Neuronal stem cell (in vitro differentiated cells): ENCODE data around the gene METTL16.
"Not testable (repeated sequence)": the region's sequence is repeated elsewhere in the genome, so short reads cannot be mapped to it uniquely, and the experiment has no call there.

Experiments used
- DNase-seq: peaks from one replicate; pipeline ENCODE4 v3.0.0-alpha.2; 2013; ENCODE audit warnings: low spot score
- H2AFZ ChIP-seq: one replicate; pipeline ENCODE4 v1.6.1; 2013; ENCODE audit warnings: mild to moderate bottlenecking, low read length, inconsistent platforms
- H2AK5ac ChIP-seq: 2 replicates; pipeline ENCODE4 v1.6.1; 2013; ENCODE audit warnings: low read depth, mild to moderate bottlenecking, inconsistent platforms, low read length, moderate library complexity, mixed read lengths
- H2BK120ac ChIP-seq: 2 replicates; pipeline ENCODE4 v1.6.1; 2013; ENCODE audit warnings: low read depth, mild to moderate bottlenecking, inconsistent platforms, low read length, moderate library complexity, mixed read lengths
- H2BK12ac ChIP-seq: one replicate; pipeline ENCODE4 v1.6.1; 2013; ENCODE audit warnings: low read length, inconsistent platforms
- H2BK15ac ChIP-seq: 2 replicates; pipeline ENCODE4 v1.6.1; 2013; ENCODE audit warnings: mild to moderate bottlenecking, low read length, inconsistent platforms, mixed read lengths
- H2BK5ac ChIP-seq: one replicate; pipeline ENCODE4 v1.6.1; 2013; ENCODE audit warnings: inconsistent platforms, mild to moderate bottlenecking, low read length, moderate library complexity
- H3K14ac ChIP-seq: one replicate; pipeline ENCODE4 v1.6.1; 2013; ENCODE audit warnings: low read length, inconsistent platforms
- H3K18ac ChIP-seq: 2 replicates; pipeline ENCODE4 v1.6.1; 2013; ENCODE audit warnings: low read length, inconsistent platforms
- H3K23ac ChIP-seq: 2 replicates; pipeline ENCODE4 v1.6.1; 2013; ENCODE audit warnings: low read depth, mild to moderate bottlenecking, mixed read lengths, low read length, inconsistent platforms; ENCODE audit not compliant: poor library complexity
- H3K27ac ChIP-seq: replicated peaks from 3 replicates; pipeline ENCODE4 v1.5.1; 2013; ENCODE audit warnings: low read length, inconsistent platforms
- H3K27me3 ChIP-seq, 3 experiments: 2 replicates each; pipeline ENCODE4 v1.6.1; 2013; ENCODE audit warnings: low read length in 3 of 3, mild to moderate bottlenecking in 2 of 3, inconsistent platforms in 1 of 3, low read depth in 1 of 3, mixed read lengths in 1 of 3, moderate library complexity in 1 of 3; ENCODE audit not compliant: control insufficient read depth in 3 of 3, insufficient read depth in 3 of 3
- H3K36me3 ChIP-seq, 2 donors: replicated peaks in 1 of 2; 2 replicates each; pipeline ENCODE4 v1.6.1; 2013; ENCODE audit warnings: low read length in 2 of 2; ENCODE audit not compliant: control insufficient read depth in 2 of 2, insufficient read depth in 2 of 2
- H3K4ac ChIP-seq: 2 replicates; pipeline ENCODE4 v1.6.1; 2013; ENCODE audit warnings: inconsistent platforms, mild to moderate bottlenecking, low read length, moderate library complexity
- H3K4me1 ChIP-seq, 2 donors: 1 replicate in 1 of 2; 2 replicates in 1 of 2; pipeline ENCODE4 v1.6.1; 2013; ENCODE audit warnings: low read length in 2 of 2, low read depth in 1 of 2; ENCODE audit not compliant: control insufficient read depth in 2 of 2, insufficient read depth in 1 of 2
- H3K4me2 ChIP-seq: one replicate; pipeline ENCODE4 v1.6.1; 2013; ENCODE audit warnings: mild to moderate bottlenecking, low read length, inconsistent platforms; ENCODE audit not compliant: insufficient read depth, poor library complexity, severe bottlenecking
- H3K4me3 ChIP-seq, 2 donors: 2 replicates each; pipeline ENCODE4 v1.5.1; 2013; ENCODE audit warnings: low read length in 2 of 2, mild to moderate bottlenecking in 2 of 2, inconsistent platforms in 1 of 2, moderate library complexity in 1 of 2
- H3K79me1 ChIP-seq: one replicate; pipeline ENCODE4 v1.6.1; 2013; ENCODE audit warnings: low read depth, mild to moderate bottlenecking, inconsistent platforms, low read length, moderate library complexity
- H3K9ac ChIP-seq: one replicate; pipeline ENCODE4 v1.6.1; 2013; ENCODE audit warnings: mild to moderate bottlenecking, low read depth, low read length, inconsistent platforms; ENCODE audit not compliant: poor library complexity
- H3K9me3 ChIP-seq, 2 donors: replicated peaks in 1 of 2; 2 replicates each; pipeline versions ENCODE3 to v1.6.1; 2013; ENCODE audit warnings: low read length in 2 of 2, mild to moderate bottlenecking in 2 of 2, inconsistent platforms in 1 of 2, low read depth in 1 of 2, mixed read lengths in 1 of 2, moderate library complexity in 1 of 2; ENCODE audit not compliant: control insufficient read depth in 2 of 2, insufficient read depth in 1 of 2
- H4K8ac ChIP-seq: one replicate; pipeline ENCODE4 v1.6.1; 2013; ENCODE audit warnings: low read depth, mild to moderate bottlenecking, inconsistent platforms, low read length, moderate library complexity
- H4K91ac ChIP-seq: one replicate; pipeline ENCODE4 v1.6.1; 2013; ENCODE audit warnings: low read length, low read depth, mild to moderate bottlenecking, inconsistent platforms; ENCODE audit not compliant: poor library complexity
- WGBS, 2 donors: extraction: QIAGEN DNeasy Blood & Tissue Kit; methylation state at CpG; one replicate each; pipeline ENCODE4 v1.1.7; 2013; ENCODE audit warnings: missing lambda C conversion rate in 2 of 2, mixed read lengths in 1 of 2; ENCODE audit not compliant: insufficient read length in 2 of 2, insufficient replicate concordance in 1 of 2; ENCODE audit errors: extremely low coverage in 2 of 2; 5-methylcytosine and 5-hydroxymethylcytosine counted together

Gene METTL16

DNA sequence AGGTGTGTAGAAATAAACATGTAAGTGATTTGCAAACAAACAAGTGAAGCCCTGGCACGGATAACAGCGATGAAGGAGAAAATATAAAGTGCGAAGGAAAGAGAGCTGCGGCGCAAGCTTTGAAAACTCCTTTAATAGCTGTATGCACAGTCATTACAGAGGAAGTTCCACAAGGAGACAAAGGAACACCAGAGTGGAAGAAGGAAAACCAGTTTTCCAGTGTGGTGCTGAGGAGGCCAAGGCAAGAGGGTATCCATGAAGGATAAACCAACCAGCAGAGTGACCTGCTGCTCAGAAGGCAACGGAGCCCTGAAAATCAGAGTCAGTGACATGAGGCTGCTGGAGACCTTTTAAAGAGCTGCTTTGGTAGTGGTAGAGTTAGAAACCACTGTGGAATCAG lies 24.4 kb downstream of the METTL16 start:
- H3K4me1 ChIP-seq: peaks cover 9% of the 10 kb centered on the region in 2 donors
- no peak overlapping the region for H2BK12ac ChIP-seq
- no peak for DNase-seq
- no peak overlapping the region for H2AK5ac ChIP-seq
- peaks cover 2 to 9% of the 10 kb centered on the region in 2 donors for H3K36me3 ChIP-seq
- no peak overlapping the region for H2AFZ ChIP-seq
- no peaks in the 10 kb centered on the region for H3K9me3 ChIP-seq
- H3K79me1 ChIP-seq: peaks cover 4% of the 10 kb centered on the region
- H2BK5ac ChIP-seq: no peak overlapping the region
- no peak overlapping the region for H3K18ac ChIP-seq
- H4K91ac ChIP-seq: no peak overlapping the region
- no peak overlapping the region for H2BK15ac ChIP-seq
- H3K4me2 ChIP-seq: no peak overlapping the region
- H3K4ac ChIP-seq: no peak overlapping the region
- H3K4me3 ChIP-seq: no peak overlapping the region
- H3K23ac ChIP-seq: no peak overlapping the region
- H3K9ac ChIP-seq: no peak overlapping the region
- H4K8ac ChIP-seq: no peak overlapping the region
- whole genome bisulfite sequencing, 2 donors: no CpG with 5 or more reads among the region's 6 CpGs
- H3K27ac ChIP-seq: no peak overlapping the region
- no peak overlapping the region for H3K14ac ChIP-seq
- no peak overlapping the region for H2BK120ac ChIP-seq
- no peaks in the 10 kb centered on the region for H3K27me3 ChIP-seq

DNA sequence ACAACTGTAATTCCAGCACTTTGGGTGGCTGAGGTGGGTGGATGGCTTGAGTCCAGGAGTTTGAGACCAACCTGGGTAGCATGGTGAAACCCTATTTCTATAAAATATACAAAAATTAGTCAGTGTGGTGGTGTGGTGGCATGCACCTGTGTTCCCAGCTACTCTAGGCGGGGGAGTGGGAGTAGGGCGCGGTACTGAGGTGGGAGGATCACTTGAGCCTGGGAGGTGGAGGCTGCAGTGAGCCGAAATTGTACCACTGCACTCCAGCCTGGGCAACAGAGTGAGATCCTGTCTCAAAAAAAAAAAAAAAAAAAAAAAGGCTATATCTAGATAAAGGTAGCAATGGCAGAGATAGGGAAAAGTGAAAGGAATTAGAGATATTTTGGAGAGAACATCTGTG lies 25.0 kb downstream of the METTL16 start:
- H3K27me3 ChIP-seq, H3K23ac ChIP-seq, H3K9ac ChIP-seq, H3K4me2 ChIP-seq, H2AK5ac ChIP-seq, H2BK5ac ChIP-seq, H2BK12ac ChIP-seq, H3K36me3 ChIP-seq, H3K79me1 ChIP-seq, H2BK120ac ChIP-seq, H4K8ac ChIP-seq, H4K91ac ChIP-seq, H2AFZ ChIP-seq, H3K9me3 ChIP-seq, DNase-seq, H3K18ac ChIP-seq, H3K4me3 ChIP-seq, H2BK15ac ChIP-seq, H3K4ac ChIP-seq, H3K27ac ChIP-seq, H3K14ac ChIP-seq: not testable (repeated sequence)
- H3K4me1 ChIP-seq: peaks cover 10 to 11% of the 10 kb centered on the region in 2 donors
- WGBS, 2 donors: no CpG with 5 or more reads among the region's 4 CpGs

DNA sequence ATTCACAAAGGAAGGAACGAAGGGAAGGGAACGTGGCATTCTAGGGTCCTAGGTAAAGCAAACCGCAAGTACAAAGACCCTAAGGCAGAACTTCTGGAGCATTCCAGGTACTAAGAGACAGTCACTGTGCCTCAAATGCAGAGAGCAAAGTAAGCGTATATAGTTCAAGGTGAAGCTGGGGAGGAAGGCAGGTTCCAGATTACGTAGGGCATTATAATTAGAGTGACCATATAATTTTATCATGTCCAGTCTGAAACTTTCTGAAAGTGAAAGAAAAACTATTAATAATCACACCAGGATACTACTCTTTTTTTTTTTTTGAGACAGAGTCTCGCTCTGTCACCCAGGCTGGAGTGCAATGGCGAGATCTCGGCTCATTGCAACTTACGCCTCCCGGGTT lies 25.7 kb downstream of the METTL16 start:
- Histone ChIP-seq H3K4ac (no peak overlapping the region), H3K36me3 (peaks cover 2 to 6% of the 10 kb centered on the region in 2 donors), H3K14ac (no peak overlapping the region), H2BK15ac (no peak overlapping the region), H2BK12ac (no peak overlapping the region), H2BK120ac (no peak overlapping the region), H3K27ac (no peak overlapping the region), H3K79me1 (peaks cover 4% of the 10 kb centered on the region), H4K8ac (no peak overlapping the region), H4K91ac (no peak overlapping the region), H3K23ac (no peak overlapping the region), H3K4me2 (no peak overlapping the region), H3K4me3 (no peak overlapping the region), H3K9me3 (no peaks in the 10 kb centered on the region), H3K4me1 (peaks cover 7 to 8% of the 10 kb centered on the region in 2 donors), H2AFZ (no peak overlapping the region), H3K27me3 (no peaks in the 10 kb centered on the region), H2BK5ac (no peak overlapping the region), H3K9ac (no peak overlapping the region), H3K18ac (no peak overlapping the region), H2AK5ac (no peak overlapping the region)
- WGBS, 2 donors: no CpG with 5 or more reads among the region's 10 CpGs
- DNase-seq: no peak

DNA sequence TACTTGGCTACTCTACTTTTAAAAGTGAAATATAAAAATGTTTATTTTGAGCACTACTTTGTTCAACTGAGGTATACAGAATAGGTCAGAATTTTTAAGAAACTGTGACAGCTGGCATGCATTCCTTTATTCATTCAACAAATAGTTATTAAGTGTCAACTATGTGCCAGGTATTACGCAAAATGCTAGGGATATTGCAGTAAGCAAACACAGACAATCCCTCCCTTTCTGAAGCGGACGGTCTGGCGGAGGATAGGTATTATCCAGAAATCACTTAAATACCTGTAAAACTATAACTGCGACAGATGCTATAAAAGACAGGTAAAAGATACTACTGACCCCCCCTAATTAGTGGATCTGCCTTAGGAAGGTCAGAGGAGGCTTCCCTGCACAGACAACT lies 26.1 kb downstream of the METTL16 start:
- Histone ChIP-seq H2BK120ac (no peak overlapping the region), H3K79me1 (peaks cover 4% of the 10 kb centered on the region), H3K18ac (no peak overlapping the region), H3K14ac (no peak overlapping the region), H3K23ac (no peak overlapping the region), H3K9me3 (no peaks in the 10 kb centered on the region), H4K91ac (no peak overlapping the region), H3K27ac (no peak overlapping the region), H3K4me3 (no peak overlapping the region), H2BK15ac (no peak overlapping the region), H2BK12ac (no peak overlapping the region), H3K36me3 (peaks cover 2 to 10% of the 10 kb centered on the region in 2 donors), H3K4me2 (no peak overlapping the region), H3K9ac (no peak overlapping the region), H3K4ac (no peak overlapping the region), H2AFZ (no peak overlapping the region), H2BK5ac (no peak overlapping the region), H3K4me1 (peaks cover 4 to 8% of the 10 kb centered on the region in 2 donors), H2AK5ac (no peak overlapping the region), H3K27me3 (no peaks in the 10 kb centered on the region), H4K8ac (no peak overlapping the region)
- DNase-seq: no peak
- no CpG with 5 or more reads among the region's 5 CpGs for WGBS, 2 donors
